HG02763 (cell line): ENCODE data around the gene FAM114A2.

Experiments used
- ATAC-seq: cut with Tn5 transposase; IDR thresholded peaks from one replicate; pipeline ENCODE4 v1.9.1; 2021; ENCODE audit warnings: mild to moderate bottlenecking, moderate library complexity; ENCODE audit not compliant: unreplicated experiment

FAM114A2 gene

DNA sequence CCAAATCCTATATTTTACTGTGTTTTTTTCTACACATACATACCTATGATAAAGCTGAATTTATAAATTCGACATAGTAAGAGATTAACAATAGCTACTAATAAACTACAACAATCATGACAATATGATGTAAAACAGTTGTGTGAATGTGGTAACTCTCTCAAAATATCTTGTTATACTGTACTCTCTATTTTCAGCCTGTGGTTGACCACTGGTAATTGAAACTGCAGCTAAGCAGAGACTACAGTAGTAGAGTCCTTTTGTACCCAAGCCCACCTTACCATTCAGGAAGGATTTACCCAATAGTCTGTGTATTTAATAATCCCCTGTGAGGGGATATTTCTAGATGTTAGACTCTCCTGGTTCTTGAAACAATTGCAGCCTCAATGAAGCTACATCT, 86.7 kb downstream of the FAM114A2 start:
- no peak for ATAC-seq

DNA sequence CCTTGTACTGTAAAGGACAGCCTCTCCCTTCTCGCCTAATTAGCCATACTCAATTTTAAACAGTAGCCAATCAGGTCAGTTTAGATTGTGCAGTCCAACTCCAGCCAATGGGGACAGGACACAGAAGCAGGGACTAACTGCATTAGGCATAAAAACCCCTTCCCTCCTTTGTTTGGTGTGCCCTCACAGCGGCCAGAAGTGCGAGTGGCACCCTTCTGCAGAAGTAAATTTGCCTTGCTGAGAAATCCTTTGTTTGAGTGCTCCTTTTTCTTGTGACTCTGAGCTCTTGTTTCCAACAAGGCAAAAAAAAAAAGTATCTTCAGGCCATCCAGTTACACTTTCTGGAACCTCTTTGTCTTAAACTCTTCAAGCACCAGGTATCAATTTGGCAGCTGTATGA, 97.4 kb downstream of the FAM114A2 start:
- ATAC-seq, result no peak
